Keratinocyte (primary cell): ENCODE measurements around the gene PNLIPRP3. TPM values are rescaled to one million over a fixed set of nuclear protein-coding genes. Genes with fewer than 3 reads are reported as not detected.

Experiments
- DNase-seq: peaks from one replicate; pipeline ENCODE4 v3.0.0-alpha.2; 2011; ENCODE audit warnings: low read depth, missing footprints, low spot score
- FAIRE-seq: peaks from 2 replicates; lab custom pipeline; 2011; peaks lifted over from hg19 to GRCh38; lab: Jason Lieb, UNC
- H2AFZ ChIP-seq: 2 replicates; pipeline ENCODE4 v1.6.0; 2012; ENCODE audit warnings: low read length, control low read depth, inconsistent platforms; ENCODE audit not compliant: control insufficient read depth
- H3K27ac ChIP-seq: 2 replicates; pipeline ENCODE4 v1.5.1; 2011; ENCODE audit warnings: low read length; ENCODE audit not compliant: control insufficient read depth, insufficient read depth
- H3K27me3 ChIP-seq: 3 replicates; pipeline ENCODE4 v1.6.0; 2011; ENCODE audit warnings: low read length; ENCODE audit not compliant: control insufficient read depth, insufficient read depth; ENCODE audit errors: extremely low read depth
- H3K36me3 ChIP-seq, 2 experiments: 2 replicates in 1 of 2; 3 replicates in 1 of 2; pipeline ENCODE4 v1.5.1; 2011; ENCODE audit warnings: low read length in 2 of 2, mild to moderate bottlenecking in 1 of 2; ENCODE audit not compliant: control insufficient read depth in 2 of 2, insufficient read depth in 2 of 2; ENCODE audit errors: extremely low read depth in 1 of 2
- H3K4me1 ChIP-seq: 3 replicates; pipeline ENCODE4 v1.5.1; 2011; ENCODE audit warnings: low read length; ENCODE audit not compliant: control insufficient read depth, insufficient read depth; ENCODE audit errors: extremely low read depth
- H3K4me2 ChIP-seq: 3 replicates; pipeline ENCODE4 v1.6.0; 2011; ENCODE audit warnings: low read depth, low read length; ENCODE audit not compliant: control insufficient read depth, insufficient read depth; ENCODE audit errors: extremely low read depth
- H3K4me3 ChIP-seq, 3 experiments: fragments of 200-600 bp in 1 of 3; sonication (generic) in 1 of 3; 2 replicates in 2 of 3; 3 replicates in 1 of 3; pipeline ENCODE4 v1.5.1; 2011 to 2016; ENCODE audit warnings: low read length in 3 of 3, mild to moderate bottlenecking in 3 of 3, control low read depth in 2 of 3, inconsistent platforms in 1 of 3, low read depth in 1 of 3, mixed read lengths in 1 of 3, mixed run types in 1 of 3, moderate library complexity in 1 of 3; ENCODE audit not compliant: control insufficient read depth in 2 of 3, insufficient read depth in 2 of 3; ENCODE audit errors: extremely low read depth in 1 of 3
- H3K79me2 ChIP-seq: 2 replicates; pipeline ENCODE4 v1.6.0; 2012; ENCODE audit warnings: low read length; ENCODE audit not compliant: control insufficient read depth, insufficient read depth
- H3K9ac ChIP-seq: 3 replicates; pipeline ENCODE4 v1.6.0; 2011; ENCODE audit warnings: low read length; ENCODE audit not compliant: control insufficient read depth, insufficient read depth; ENCODE audit errors: extremely low read depth
- H3K9me1 ChIP-seq: 3 replicates; pipeline ENCODE4 v1.6.0; 2011; ENCODE audit warnings: low read length; ENCODE audit not compliant: control insufficient read depth, insufficient read depth; ENCODE audit errors: extremely low read depth
- H3K9me3 ChIP-seq: 2 replicates; pipeline ENCODE4 v1.5.1; 2012; ENCODE audit warnings: low read depth, low read length; ENCODE audit not compliant: control insufficient read depth
- H4K20me1 ChIP-seq: 3 replicates; pipeline ENCODE4 v1.6.0; 2011; ENCODE audit warnings: low read length; ENCODE audit not compliant: control insufficient read depth, insufficient read depth; ENCODE audit errors: extremely low read depth
- CTCF ChIP-seq, 3 experiments: IDR thresholded peaks in 1 of 3; conservative IDR thresholded peaks in 1 of 3; optimal IDR thresholded peaks in 1 of 3; 2 replicates in 2 of 3; 3 replicates in 1 of 3; pipeline versions ENCODE3 to v1.5.1; 2011; ENCODE audit warnings: low read length in 3 of 3, mild to moderate bottlenecking in 3 of 3, moderate library complexity in 2 of 3, control low read depth in 1 of 3, inconsistent platforms in 1 of 3; ENCODE audit not compliant: insufficient read depth in 2 of 3; ENCODE audit errors: extremely low read depth in 1 of 3
- EZH2 ChIP-seq: IDR thresholded peaks from one replicate; pipeline ENCODE4 v1.6.1; 2012; ENCODE audit warnings: inconsistent platforms, mild to moderate bottlenecking, low read length, moderate library complexity
- dilution Hi-C: fragments of 300-500 bp; cut with MboI; formaldehyde crosslinking; loops from one replicate; pipeline ENCODE4 v1.7.0; 2020; ENCODE audit warnings: low sequenced_read_pairs; ENCODE audit not compliant: extremely low pct_ligation_motif_present
- polyA plus RNA-seq, 5 experiments: library from polyadenylated mRNA; depleted of rRNA in 3 of 5; stranded (reverse) in 3 of 5; stranded (forward) in 1 of 5; unstranded in 1 of 5; fragments of >200 nt; gene quantifications; 1 replicate in 1 of 5; 2 replicates in 3 of 5; 3 replicates in 1 of 5; pipeline versions ENCODE4 v1.2.1 to v1.2.3, GENCODE V29; 2011 to 2012; ENCODE audit warnings: missing spikeins in 2 of 5, low read depth in 1 of 5, low replicate concordance in 1 of 5

Gene PNLIPRP3
- polyA plus RNA-seq, 1 donor (not counting 4 experiments of a cell fraction or from before 2014, with no cell fraction given), result 117 TPM

- Histone ChIP-seq H3K27ac (no peak overlapping the region), H2AFZ (no peak overlapping the region), H3K9me3 (no peaks in the 10 kb centered on the region), H3K79me2 (no peaks in the 10 kb centered on the region), H3K4me2 (no peak overlapping the region), H4K20me1 (no peaks in the 10 kb centered on the region), H3K9ac (no peak overlapping the region), H3K4me1 (peaks cover 11% of the 10 kb centered on the region), H3K36me3 (peaks cover 32 to 38% of the 10 kb centered on the region in 2 experiments), H3K27me3 (no peaks in the 10 kb centered on the region), H3K4me3 (no peak overlapping the region), H3K9me1 (no peaks in the 10 kb centered on the region)
- no peak for FAIRE-seq
- dilution Hi-C loops, result no loop called here
- no peak for DNase-seq
- TF ChIP-seq EZH2 (no peak), CTCF (optimal IDR thresholded peaks at IDR 0.05 in 1 of 3, IDR thresholded peaks at IDR 0.05 in 1 of 3, conservative IDR thresholded peaks at IDR 0.05 in 1 of 3; ENCODE audit: extremely low read depth in 1 of 3, insufficient read depth in 2 of 3, low read length in 3 of 3) (no peak)
Measured at GRCh38 chr10:116461680-116462079, 34.0 kb downstream of the PNLIPRP3 start.

- no peak overlapping the region for H3K4me2 ChIP-seq
- H3K36me3 ChIP-seq, result peaks cover 25 to 28% of the 10 kb centered on the region in 2 experiments
- no peaks in the 10 kb centered on the region for H4K20me1 ChIP-seq
- no peaks in the 10 kb centered on the region for H3K9me3 ChIP-seq
- no peaks in the 10 kb centered on the region for H3K27me3 ChIP-seq
- no peak for FAIRE-seq
- H3K27ac ChIP-seq, result no peak overlapping the region
- DNase-seq, result no peak
- no peak overlapping the region for H2AFZ ChIP-seq
- no peaks in the 10 kb centered on the region for H3K79me2 ChIP-seq
- dilution Hi-C loops, result no loop called here
- no peak overlapping the region for H3K4me3 ChIP-seq
- no peaks in the 10 kb centered on the region for H3K9me1 ChIP-seq
- peaks cover 15% of the 10 kb centered on the region for H3K4me1 ChIP-seq
- no peak overlapping the region for H3K9ac ChIP-seq
- TF ChIP-seq CTCF (optimal IDR thresholded peaks at IDR 0.05 in 1 of 3, IDR thresholded peaks at IDR 0.05 in 1 of 3, conservative IDR thresholded peaks at IDR 0.05 in 1 of 3; ENCODE audit: extremely low read depth in 1 of 3, insufficient read depth in 2 of 3, low read length in 3 of 3) (no peak), EZH2 (no peak)
Measured at GRCh38 chr10:116464257-116464656, 36.6 kb downstream of the PNLIPRP3 start.
